GM18858 (cell line): ENCODE results near the gene ADSS1.

Source experiments
- ATAC-seq: cut with Tn5 transposase; IDR thresholded peaks from one replicate; pipeline ENCODE4 v1.9.1; 2021; ENCODE audit not compliant: unreplicated experiment

ADSS1 gene

GRCh38 chr14:104687601-104688504 lies 36.2 kb upstream of the ADSS1 start:
- no peak for ATAC-seq

DNA sequence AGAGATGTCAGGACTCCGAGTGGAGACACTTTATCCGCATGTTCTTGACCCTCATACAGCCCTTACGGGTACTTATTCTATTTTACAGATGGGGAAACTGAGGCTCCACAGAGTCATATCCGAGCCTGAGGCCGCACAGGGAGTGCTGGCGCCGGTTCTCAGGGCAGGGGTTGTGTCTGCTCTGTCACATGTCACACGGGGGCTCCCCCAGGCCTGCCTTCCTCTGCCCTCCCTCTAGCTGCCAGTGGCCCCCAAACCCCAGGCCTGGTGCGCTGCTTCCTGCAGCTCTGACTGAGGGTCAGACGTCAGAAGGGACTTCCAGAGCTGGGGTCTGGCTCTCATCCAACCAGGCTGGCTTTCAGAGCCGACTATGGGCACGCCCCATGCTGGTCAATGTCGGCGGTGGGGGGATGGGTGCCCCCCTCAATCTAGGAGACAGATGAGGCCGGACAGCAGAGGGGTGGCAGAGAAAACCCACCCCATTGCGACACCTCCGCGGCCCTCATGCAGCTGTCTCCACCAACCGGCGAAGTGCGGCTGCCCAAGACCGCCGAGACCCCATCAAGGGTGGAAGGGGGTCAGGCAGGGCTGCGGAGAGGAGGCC lies 35.4 kb upstream of the ADSS1 start:
- ATAC-seq, result no peak

GRCh38 chr14:104689109-104689880 lies 34.7 kb upstream of the ADSS1 start, which contains the start of gene INF2:
TSS of gene INF2 (plus strand) at chr14:104689618. CDS start at chr14:104701366, 11,748 bp downstream.
- no peak for ATAC-seq

- no peak for ATAC-seq
These were observed 33.9 kb upstream of the ADSS1 start for GRCh38 chr14:104689881-104690711.

DNA sequence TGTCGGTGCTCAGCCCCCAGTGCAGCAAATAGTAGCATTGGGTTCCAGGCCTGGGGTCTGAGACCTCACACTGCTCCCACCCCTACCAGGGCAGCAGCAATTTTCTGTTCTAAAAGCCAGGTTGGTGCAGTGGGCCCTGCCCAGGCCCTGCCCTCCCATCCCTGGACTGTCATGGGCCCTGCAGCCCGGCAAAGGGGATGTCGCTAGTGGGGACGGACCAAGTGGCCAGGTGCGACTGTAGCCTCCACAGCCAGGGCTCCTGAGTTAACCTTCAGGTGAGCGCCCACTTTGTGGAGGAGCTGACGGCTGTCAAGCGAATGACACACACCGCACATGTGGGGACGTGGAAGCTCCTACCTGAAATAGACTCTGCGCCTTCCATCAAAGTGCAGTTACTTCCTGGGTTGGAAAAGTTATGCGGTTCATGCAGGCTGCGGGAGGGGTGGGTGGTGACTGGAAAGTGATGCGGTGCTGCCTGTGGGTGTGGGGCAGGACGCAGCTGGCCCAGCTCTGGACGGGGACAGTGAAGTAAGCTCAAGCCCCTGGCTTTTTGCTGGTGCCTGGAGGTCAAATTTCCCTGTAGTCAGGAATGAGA lies 33.1 kb upstream of the ADSS1 start:
- no peak for ATAC-seq

- ATAC-seq, result no peak
These were observed 32.3 kb upstream of the ADSS1 start for GRCh38 chr14:104691546-104692260.

DNA sequence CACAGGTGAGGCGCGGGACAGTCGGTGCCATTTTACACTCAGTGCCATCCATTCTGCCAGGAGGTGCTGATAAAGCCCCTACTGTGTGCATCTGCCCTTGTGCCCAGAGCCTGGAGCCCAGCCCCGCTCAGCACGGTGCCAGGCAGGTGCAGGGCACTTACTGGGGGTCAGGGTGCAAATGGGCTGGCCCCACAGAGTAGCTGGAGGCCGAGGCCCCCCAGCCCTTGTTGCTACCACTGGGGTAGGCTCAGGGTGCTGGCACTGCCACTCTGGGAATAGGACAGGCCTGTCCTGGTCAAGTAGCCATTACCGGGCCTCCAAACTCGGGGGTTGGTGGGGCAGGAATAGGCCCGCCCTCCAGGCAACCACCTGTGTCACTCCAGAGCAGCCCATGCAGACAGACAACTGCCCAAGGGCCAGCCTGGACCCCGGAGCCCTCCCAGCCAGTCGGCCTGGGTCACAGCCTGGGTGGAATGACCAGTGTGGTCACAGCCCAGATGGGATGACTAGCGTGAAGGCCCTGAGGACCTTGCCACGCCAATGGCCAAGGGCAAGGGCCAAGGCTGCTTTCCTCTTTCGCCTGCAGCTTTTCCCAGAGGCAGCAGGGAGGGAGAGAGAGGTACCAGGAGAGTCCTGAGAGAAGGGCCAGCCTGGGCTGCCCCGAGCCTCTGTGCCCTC lies 31.6 kb upstream of the ADSS1 start:
- no peak for ATAC-seq

DNA sequence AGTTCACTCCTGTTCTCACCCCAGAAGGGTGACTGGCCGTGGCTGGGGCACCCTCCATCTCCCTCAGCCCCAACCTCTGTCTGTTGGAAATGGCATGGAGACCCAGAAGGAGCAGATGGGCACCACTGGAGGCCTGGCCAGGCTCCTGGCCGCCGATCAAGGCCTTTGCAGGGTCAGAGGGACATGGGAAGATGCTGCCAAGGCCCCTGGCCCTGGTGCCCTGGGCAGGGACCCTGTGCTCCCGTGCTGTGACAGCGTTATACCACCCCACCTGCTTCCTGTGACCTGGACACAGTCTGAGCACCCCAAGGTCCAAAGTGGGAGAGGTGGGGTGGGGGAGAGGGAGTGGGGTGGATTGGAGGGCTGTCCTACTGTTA lies 31.1 kb upstream of the ADSS1 start:
- no peak for ATAC-seq

DNA sequence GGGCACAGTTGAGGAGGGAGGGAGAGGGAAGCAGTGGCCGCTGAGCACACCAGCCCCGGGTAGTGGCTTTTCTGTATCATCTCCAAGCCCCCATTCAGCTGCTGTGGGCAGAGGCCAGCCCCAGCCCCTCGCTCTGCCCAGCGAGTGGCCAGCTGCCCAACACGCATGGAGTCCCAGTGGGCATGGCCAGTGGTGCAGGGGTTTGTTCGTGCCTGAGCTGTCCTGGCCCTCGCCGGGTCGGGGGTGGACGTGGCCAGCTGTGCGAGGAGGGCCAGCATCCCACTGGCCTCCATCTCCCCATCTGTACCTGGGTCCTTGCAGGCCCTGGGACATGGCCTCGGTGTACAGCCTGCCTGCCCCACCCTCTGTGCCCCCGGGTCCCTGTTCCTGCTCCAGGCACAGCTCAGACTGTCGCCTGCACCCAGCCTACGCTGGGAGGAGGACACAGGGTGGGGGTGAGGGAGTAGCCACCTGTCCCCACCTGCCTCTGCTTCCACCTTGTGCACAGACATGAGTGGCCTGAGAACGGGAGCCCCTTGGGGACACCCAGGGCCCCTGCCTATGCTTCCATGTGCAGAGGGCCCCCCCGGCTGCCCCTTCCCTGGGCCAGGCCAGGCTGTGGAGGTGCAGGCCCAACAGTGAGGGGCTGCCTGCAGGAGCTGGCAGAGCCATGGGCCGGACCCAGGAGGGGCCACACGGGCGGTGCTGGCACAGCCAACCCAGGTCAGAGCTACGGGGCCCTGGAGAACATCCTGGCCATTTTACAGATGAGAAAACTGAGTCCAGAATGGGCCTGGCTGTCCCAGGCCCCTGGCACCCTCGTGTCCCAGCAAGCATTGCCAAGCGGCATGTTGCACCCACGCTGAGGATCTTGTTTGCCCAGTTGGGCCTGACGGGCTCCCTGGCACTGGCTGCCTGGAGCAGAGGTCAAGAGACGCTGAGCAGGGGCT lies 30.3 kb upstream of the ADSS1 start:
- no peak for ATAC-seq

DNA sequence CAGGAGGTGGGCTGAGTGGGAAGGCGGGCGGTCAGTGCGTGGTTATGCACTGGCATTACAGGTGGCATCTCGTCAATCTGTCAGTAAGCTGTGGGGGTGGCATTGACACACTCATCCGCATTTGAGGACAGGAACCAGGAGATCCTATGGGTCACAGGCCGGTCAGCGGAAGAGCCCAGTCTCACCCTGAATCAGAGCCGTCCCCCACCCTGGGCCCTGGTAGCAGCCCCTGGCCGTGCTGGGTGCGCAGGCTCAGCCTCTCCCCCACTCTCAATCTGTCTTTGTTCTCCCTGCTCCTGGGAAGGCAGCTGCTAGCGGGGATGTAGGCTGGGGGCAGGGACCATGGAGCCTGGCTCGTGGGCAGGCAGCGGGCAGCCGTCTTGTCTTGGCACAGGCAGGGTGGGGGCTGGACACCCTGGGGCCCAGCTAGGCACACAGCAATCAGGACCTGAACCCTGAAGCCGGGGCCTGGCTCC lies 29.5 kb upstream of the ADSS1 start:
- ATAC-seq, result no peak

DNA sequence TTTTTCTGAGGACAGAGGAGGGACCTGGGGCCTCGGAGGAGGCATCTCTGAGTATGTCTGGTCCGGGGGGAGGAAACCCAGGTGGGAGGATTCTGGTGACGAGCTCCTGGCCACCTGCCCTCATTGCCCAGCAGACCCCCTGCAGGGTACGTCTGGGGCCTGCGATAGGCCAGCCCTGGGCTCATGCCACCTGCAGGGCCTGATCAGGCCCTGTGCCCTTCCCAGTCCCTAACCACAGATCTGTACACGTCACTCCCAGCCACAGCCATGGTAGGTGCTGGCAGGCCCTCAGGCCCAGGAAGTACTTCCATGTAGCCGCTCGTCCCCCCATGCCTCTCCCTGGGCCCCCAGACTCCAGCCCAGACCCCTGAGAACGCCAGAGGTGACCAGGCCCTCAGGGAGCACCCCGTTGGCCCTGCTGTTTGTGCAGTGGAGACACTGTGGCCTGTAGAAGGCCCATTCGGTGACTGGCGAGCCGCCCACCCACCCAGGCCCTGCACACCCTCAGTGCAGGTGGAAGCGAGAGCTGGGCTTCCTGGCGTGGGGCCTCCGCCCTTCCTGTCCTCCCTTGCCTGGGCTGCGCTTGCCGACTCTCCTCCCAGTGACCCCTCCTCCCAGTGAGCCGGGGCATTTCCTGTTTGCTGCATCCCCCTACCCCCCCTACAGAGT lies 28.9 kb upstream of the ADSS1 start:
- no peak for ATAC-seq

GRCh38 chr14:104695660-104696000 lies 28.4 kb upstream of the ADSS1 start:
- ATAC-seq, result no peak

GRCh38 chr14:104696671-104697316 lies 27.2 kb upstream of the ADSS1 start:
- ATAC-seq, result no peak

DNA sequence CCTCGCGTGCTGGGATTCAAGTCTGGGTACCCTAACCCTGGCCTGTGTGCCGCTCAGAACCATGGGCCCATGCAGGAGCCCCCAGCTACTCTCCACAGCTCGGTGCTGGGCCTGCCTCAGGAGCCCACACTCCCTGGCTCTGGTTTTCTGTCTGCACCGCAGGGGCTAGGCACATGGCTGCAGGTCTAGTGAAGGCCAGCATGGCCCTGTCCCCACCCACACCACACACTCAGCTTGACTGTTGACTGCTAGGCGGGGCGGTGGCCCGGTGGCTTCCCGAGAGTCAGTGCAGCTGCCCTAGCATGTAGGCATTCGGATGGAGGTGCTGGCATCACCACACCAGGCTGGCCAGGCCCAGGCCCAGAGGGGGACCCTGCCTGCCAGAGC lies 26.7 kb upstream of the ADSS1 start:
- no peak for ATAC-seq

DNA sequence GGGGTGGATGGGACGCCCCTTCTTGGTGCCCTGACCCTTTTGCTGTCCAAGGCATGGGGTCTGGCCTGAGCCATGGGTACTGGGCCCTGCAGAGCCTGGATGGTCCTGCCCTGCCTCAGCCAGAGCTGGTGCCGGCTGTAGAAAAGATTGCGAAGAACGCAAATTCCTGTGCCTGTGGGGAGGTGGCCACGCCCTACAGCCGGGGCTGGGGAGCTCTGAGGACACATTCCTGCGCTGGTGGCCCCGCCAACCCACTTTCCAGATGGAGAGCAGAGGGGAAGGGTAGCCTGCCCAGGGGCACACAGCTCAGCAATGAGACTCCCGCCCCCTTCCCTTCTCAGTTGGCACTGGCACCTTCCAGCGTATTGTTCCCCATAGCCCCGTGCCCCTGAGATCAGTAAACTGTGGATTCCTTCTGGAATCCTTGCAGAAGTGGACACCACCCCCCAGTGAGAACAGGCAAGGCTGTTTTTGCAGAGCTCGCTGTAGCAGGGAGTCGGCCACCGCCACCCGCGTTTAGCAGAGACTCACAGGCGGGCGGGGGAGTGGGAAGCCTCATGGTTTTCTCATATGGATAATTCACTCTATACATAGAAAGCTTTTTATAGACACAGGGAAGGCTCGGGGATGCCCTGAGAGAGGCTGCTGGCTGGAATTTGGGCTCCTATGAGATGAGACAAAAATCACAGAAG lies 26.0 kb upstream of the ADSS1 start:
- ATAC-seq, result no peak

GRCh38 chr14:104698688-104699425 lies 25.2 kb upstream of the ADSS1 start:
- ATAC-seq, result no peak
